ENCODE measurements around the gene PPM1A. TPM values are rescaled to one million over a fixed set of nuclear protein-coding genes. Genes with fewer than 3 reads are reported as not detected.

PPM1A gene
- total RNA-seq, 1 donor from 2014 or later = 38.0 TPM

- Mint-ChIP-seq H3K4me1 (ENCODE audit: unreplicated experiment) (no peaks in the 10 kb centered on the region), H3K9me3 (ENCODE audit: unreplicated experiment) (no peaks in the 10 kb centered on the region), H3K27ac (ENCODE audit: unreplicated experiment) (no peak overlapping the region), H3K36me3 (ENCODE audit: low read depth, unreplicated experiment) (no peaks in the 10 kb centered on the region), H3K4me3 (ENCODE audit: unreplicated experiment) (no peak overlapping the region), H3K27me3 (ENCODE audit: unreplicated experiment) (peaks cover 1% of the 10 kb centered on the region)
- no peak for DNase-seq (ENCODE audit: low spot score)
- TF ChIP-seq, protein P1, sequence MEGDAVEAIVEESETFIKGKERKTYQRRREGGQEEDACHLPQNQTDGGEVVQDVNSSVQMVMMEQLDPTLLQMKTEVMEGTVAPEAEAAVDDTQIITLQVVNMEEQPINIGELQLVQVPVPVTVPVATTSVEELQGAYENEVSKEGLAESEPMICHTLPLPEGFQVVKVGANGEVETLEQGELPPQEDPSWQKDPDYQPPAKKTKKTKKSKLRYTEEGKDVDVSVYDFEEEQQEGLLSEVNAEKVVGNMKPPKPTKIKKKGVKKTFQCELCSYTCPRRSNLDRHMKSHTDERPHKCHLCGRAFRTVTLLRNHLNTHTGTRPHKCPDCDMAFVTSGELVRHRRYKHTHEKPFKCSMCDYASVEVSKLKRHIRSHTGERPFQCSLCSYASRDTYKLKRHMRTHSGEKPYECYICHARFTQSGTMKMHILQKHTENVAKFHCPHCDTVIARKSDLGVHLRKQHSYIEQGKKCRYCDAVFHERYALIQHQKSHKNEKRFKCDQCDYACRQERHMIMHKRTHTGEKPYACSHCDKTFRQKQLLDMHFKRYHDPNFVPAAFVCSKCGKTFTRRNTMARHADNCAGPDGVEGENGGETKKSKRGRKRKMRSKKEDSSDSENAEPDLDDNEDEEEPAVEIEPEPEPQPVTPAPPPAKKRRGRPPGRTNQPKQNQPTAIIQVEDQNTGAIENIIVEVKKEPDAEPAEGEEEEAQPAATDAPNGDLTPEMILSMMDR (IDR thresholded peaks at IDR 0.05; ENCODE audit: unreplicated experiment) = no peak
These were observed 42.8 kb upstream of the PPM1A start for GRCh38 chr14:60206249-60206670.

- Mint-ChIP-seq H3K4me3 (ENCODE audit: unreplicated experiment) (no peak overlapping the region), H3K9me3 (ENCODE audit: unreplicated experiment) (no peaks in the 10 kb centered on the region), H3K4me1 (ENCODE audit: unreplicated experiment) (no peaks in the 10 kb centered on the region), H3K36me3 (ENCODE audit: low read depth, unreplicated experiment) (no peaks in the 10 kb centered on the region), H3K27me3 (ENCODE audit: unreplicated experiment) (peaks cover 1% of the 10 kb centered on the region), H3K27ac (ENCODE audit: unreplicated experiment) (no peak overlapping the region)
- no peak for DNase-seq (ENCODE audit: low spot score)
- TF ChIP-seq, protein P1 (IDR thresholded peaks at IDR 0.05; ENCODE audit: unreplicated experiment) = no peak
These were observed 42.0 kb upstream of the PPM1A start for GRCh38 chr14:60206837-60207533.

DNA sequence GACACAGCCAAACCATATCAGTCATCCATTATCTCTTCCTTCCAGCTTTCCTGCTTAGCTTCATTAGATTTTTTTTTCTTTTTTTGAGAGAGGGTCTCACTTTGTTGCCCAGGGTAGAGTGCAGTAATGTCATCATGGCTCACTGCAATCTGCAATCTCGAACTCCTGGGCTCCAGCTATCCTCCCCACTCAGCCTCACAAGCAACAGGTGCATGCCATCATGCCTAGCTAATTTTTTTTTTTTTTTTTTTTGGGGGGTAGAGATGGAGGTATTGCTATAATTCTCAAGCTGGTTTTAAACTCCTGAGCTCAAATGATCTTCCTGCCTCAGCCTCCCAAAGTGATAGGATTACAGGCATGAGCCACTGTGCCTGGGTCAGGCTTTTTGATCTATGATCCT lies 38.3 kb upstream of the PPM1A start:
- TF ChIP-seq, protein P1 (IDR thresholded peaks at IDR 0.05; ENCODE audit: unreplicated experiment) = no peak
- peaks cover 7% of the 10 kb centered on the region for H3K27me3 Mint-ChIP-seq (ENCODE audit: unreplicated experiment)
- H3K27ac Mint-ChIP-seq (ENCODE audit: unreplicated experiment) = no peak overlapping the region
- H3K36me3 Mint-ChIP-seq (ENCODE audit: low read depth, unreplicated experiment) = no peaks in the 10 kb centered on the region
- no peak for DNase-seq (ENCODE audit: low spot score)
- no peaks in the 10 kb centered on the region for H3K4me1 Mint-ChIP-seq (ENCODE audit: unreplicated experiment)
- H3K9me3 Mint-ChIP-seq (ENCODE audit: unreplicated experiment) = no peaks in the 10 kb centered on the region
- H3K4me3 Mint-ChIP-seq (ENCODE audit: unreplicated experiment) = no peak overlapping the region

DNA sequence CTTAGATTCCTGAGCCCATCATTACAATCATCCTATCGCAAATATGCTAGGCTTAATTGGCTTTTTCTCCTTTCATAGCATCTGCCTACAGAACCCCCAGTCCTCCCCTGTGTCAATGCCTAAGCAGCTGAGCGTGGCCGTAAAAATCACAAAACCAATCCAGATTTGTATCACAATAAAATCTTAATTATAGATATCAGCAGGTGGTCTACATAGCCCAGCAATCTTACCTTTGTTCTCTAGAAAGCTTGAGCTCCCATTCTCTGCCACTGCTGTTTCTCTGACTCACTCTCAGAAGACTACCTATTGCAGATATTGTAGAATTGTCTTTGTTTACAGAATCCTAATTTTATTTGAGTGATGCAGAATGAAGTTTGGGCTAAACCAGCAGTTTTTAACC lies 37.9 kb upstream of the PPM1A start:
- H3K27me3 Mint-ChIP-seq (ENCODE audit: unreplicated experiment) = peaks cover 7% of the 10 kb centered on the region
- no peaks in the 10 kb centered on the region for H3K9me3 Mint-ChIP-seq (ENCODE audit: unreplicated experiment)

More for the DNA sequence above, 37.9 kb upstream of the PPM1A start:
- Mint-ChIP-seq H3K36me3 (ENCODE audit: low read depth, unreplicated experiment) (no peaks in the 10 kb centered on the region), H3K27ac (ENCODE audit: unreplicated experiment) (no peak overlapping the region), H3K4me3 (ENCODE audit: unreplicated experiment) (no peak overlapping the region), H3K4me1 (ENCODE audit: unreplicated experiment) (no peaks in the 10 kb centered on the region)
- TF ChIP-seq, protein P1 (IDR thresholded peaks at IDR 0.05; ENCODE audit: unreplicated experiment) = no peak
- DNase-seq (ENCODE audit: low spot score) = no peak
